NCI-H2196 treated with DMSO at 0.1 percent for 48 hours (cell line): ENCODE measurements around the gene ASS1.

Experiments
- DNase-seq: peaks from one replicate; lab custom pipeline; 2025; ENCODE audit not compliant: unreplicated experiment; lab: John Stamatoyannopoulos, UW

The ASS1 gene

GRCh38 chr9:130526854-130527650 is 82.3 kb downstream of the ASS1 start:
- DNase-seq, result no peak

- no peak for DNase-seq
These were observed 83.0 kb downstream of the ASS1 start for GRCh38 chr9:130527651-130528310.

GRCh38 chr9:130528674-130529073 is 83.9 kb downstream of the ASS1 start:
- DNase-seq, result no peak

- DNase-seq, result no peak
These were observed 86.2 kb downstream of the ASS1 start for GRCh38 chr9:130530938-130531337.

GRCh38 chr9:130531670-130532069 is 86.9 kb downstream of the ASS1 start:
- DNase-seq, result no peak

- no peak for DNase-seq
These were observed 87.8 kb downstream of the ASS1 start for GRCh38 chr9:130532426-130533080.

GRCh38 chr9:130535818-130536521 is 91.2 kb downstream of the ASS1 start:
- DNase-seq, result no peak

GRCh38 chr9:130536701-130537107 is 91.9 kb downstream of the ASS1 start:
- DNase-seq, result no peak

- DNase-seq, result no peak
These were observed 92.7 kb downstream of the ASS1 start for GRCh38 chr9:130537346-130538050.

GRCh38 chr9:130539420-130540223 is 94.9 kb downstream of the ASS1 start:
- no peak for DNase-seq

- no peak for DNase-seq
These were observed 96.8 kb downstream of the ASS1 start for GRCh38 chr9:130541533-130541932.

GRCh38 chr9:130542038-130542437 is 97.3 kb downstream of the ASS1 start:
- no peak for DNase-seq

- no peak for DNase-seq
These were observed 97.9 kb downstream of the ASS1 start for GRCh38 chr9:130542457-130543228.

- no peak for DNase-seq
These were observed 98.6 kb downstream of the ASS1 start for GRCh38 chr9:130543368-130543767.

GRCh38 chr9:130543859-130544258 is 99.1 kb downstream of the ASS1 start:
- no peak for DNase-seq

- no peak for DNase-seq
These were observed 99.6 kb downstream of the ASS1 start for GRCh38 chr9:130544364-130544763.

GRCh38 chr9:130548103-130548502 is 103.3 kb downstream of the ASS1 start:
- DNase-seq, result no peak

GRCh38 chr9:130549093-130549735 is 104.5 kb downstream of the ASS1 start:
- DNase-seq, result no peak
